ENCODE results near the gene CNTNAP2. TPM values are rescaled to one million over a fixed set of nuclear protein-coding genes. Genes with fewer than 3 reads are reported as not detected.

The CNTNAP2 gene
- total RNA-seq, 1 experiment from 2014 or later, result 42.5 TPM

- Histone ChIP-seq H3K4me3 (ENCODE audit: low read depth, low read length) (no peak overlapping the region), H3K4me1 (no peaks in the 10 kb centered on the region), H3K36me3 (ENCODE audit: control insufficient read depth, insufficient read depth, low read length) (no peaks in the 10 kb centered on the region), H3K9me3 (peaks cover 3% of the 10 kb centered on the region; the same call in 1 of the 2 replicates), H3K27me3 (replicated peaks; ENCODE audit: control insufficient read depth, insufficient read depth, low read length) (no peaks in the 10 kb centered on the region)
- DNase-seq, result no peak
- H3K4me1 Mint-ChIP-seq (ENCODE audit: low read depth, unreplicated experiment), result no peaks in the 10 kb centered on the region
- CTCF ChIA-PET, result no interaction called here
- POLR2A ChIA-PET, result interaction anchor here (0.5 kb wide), 1 partner anchor 523 kb away, joined by 12 read pairs; no protein-coding TSS in a partner anchor
- no peak overlapping the region for H3K27ac Mint-ChIP-seq (ENCODE audit: unreplicated experiment)
- TF ChIP-seq CTCF (IDR thresholded peaks at IDR 0.05; ENCODE audit: insufficient read depth in 1 of 2, low read depth in 1 of 2, low read length in 1 of 2, severe bottlenecking in 1 of 2, unreplicated experiment in 1 of 2), result no peak
- no peaks in the 10 kb centered on the region for H3K9me3 Mint-ChIP-seq (ENCODE audit: unreplicated experiment)
- peaks cover 9% of the 10 kb centered on the region for H3K27me3 Mint-ChIP-seq (ENCODE audit: insufficient read depth, unreplicated experiment)
- no peaks in the 10 kb centered on the region for H3K36me3 Mint-ChIP-seq (ENCODE audit: insufficient read depth, unreplicated experiment)
- BruUV-seq (replicated peaks), result no TSS peak
- intact Hi-C loops (cut with micrococcal nuclease; ENCODE audit: unreplicated experiment), result no loop called here
- no peak overlapping the region for H3K4me3 Mint-ChIP-seq (ENCODE audit: unreplicated experiment)
Measured at GRCh38 chr7:148135116-148135515, 2018.5 kb downstream of the CNTNAP2 start.

- Histone ChIP-seq H3K4me1 (no peaks in the 10 kb centered on the region), H3K4me3 (ENCODE audit: low read depth, low read length) (no peak overlapping the region), H3K36me3 (ENCODE audit: control insufficient read depth, insufficient read depth, low read length) (no peaks in the 10 kb centered on the region), H3K9me3 (peaks cover 3% of the 10 kb centered on the region; the same call in 1 of the 2 replicates), H3K27me3 (replicated peaks; ENCODE audit: control insufficient read depth, insufficient read depth, low read length) (no peaks in the 10 kb centered on the region)
- Mint-ChIP-seq H3K36me3 (ENCODE audit: insufficient read depth, unreplicated experiment) (no peaks in the 10 kb centered on the region), H3K27me3 (ENCODE audit: insufficient read depth, unreplicated experiment) (peaks cover 9% of the 10 kb centered on the region), H3K9me3 (ENCODE audit: unreplicated experiment) (no peaks in the 10 kb centered on the region), H3K27ac (ENCODE audit: unreplicated experiment) (no peak overlapping the region), H3K4me1 (ENCODE audit: low read depth, unreplicated experiment) (no peaks in the 10 kb centered on the region), H3K4me3 (ENCODE audit: unreplicated experiment) (no peak overlapping the region)
- no TSS peak for BruUV-seq (replicated peaks)
- TF ChIP-seq CTCF (IDR thresholded peaks at IDR 0.05; ENCODE audit: insufficient read depth in 1 of 2, low read depth in 1 of 2, low read length in 1 of 2, severe bottlenecking in 1 of 2, unreplicated experiment in 1 of 2), result no peak
- ChIA-PET POLR2A (no interaction called here), CTCF (no interaction called here)
- no peak for DNase-seq
- intact Hi-C loops (cut with micrococcal nuclease; ENCODE audit: unreplicated experiment), result no loop called here
Measured at GRCh38 chr7:148135997-148136396, 2019.4 kb downstream of the CNTNAP2 start.

- POLR2A ChIA-PET, result no interaction called here
- H3K27ac Mint-ChIP-seq (ENCODE audit: unreplicated experiment), result no peak overlapping the region
- H3K9me3 Mint-ChIP-seq (ENCODE audit: unreplicated experiment), result no peaks in the 10 kb centered on the region
- H3K36me3 Mint-ChIP-seq (ENCODE audit: insufficient read depth, unreplicated experiment), result no peaks in the 10 kb centered on the region
- CTCF ChIA-PET, result interaction anchor here (0.6 to 1.3 kb wide), 7 partner anchors 9 to 893 kb away, joined by 3 to 9 read pairs (median 5); no protein-coding TSS in a partner anchor
- peak; percentile 68 to 69 for TF ChIP-seq CTCF (IDR thresholded peaks at IDR 0.05; ENCODE audit: insufficient read depth in 1 of 2, low read depth in 1 of 2, low read length in 1 of 2, severe bottlenecking in 1 of 2, unreplicated experiment in 1 of 2)
- H3K4me1 ChIP-seq, result no peaks in the 10 kb centered on the region
- H3K9me3 ChIP-seq, result peaks cover 3% of the 10 kb centered on the region; the same call in 1 of the 2 replicates
- H3K4me3 Mint-ChIP-seq (ENCODE audit: unreplicated experiment), result no peak overlapping the region
- H3K27me3 ChIP-seq (replicated peaks; ENCODE audit: control insufficient read depth, insufficient read depth, low read length), result no peaks in the 10 kb centered on the region
- no TSS peak for BruUV-seq (replicated peaks)
- peaks cover 6% of the 10 kb centered on the region for H3K27me3 Mint-ChIP-seq (ENCODE audit: insufficient read depth, unreplicated experiment)
- H3K4me1 Mint-ChIP-seq (ENCODE audit: low read depth, unreplicated experiment), result no peaks in the 10 kb centered on the region
- intact Hi-C loops (cut with micrococcal nuclease; ENCODE audit: unreplicated experiment), result loop anchor here (1.0 to 5.0 kb wide), 5 partner anchors 32 to 710 kb away; no protein-coding TSS in a partner anchor
- DNase-seq, result peak in 1 of 2 experiments; percentile 49
- H3K4me3 ChIP-seq (ENCODE audit: low read depth, low read length), result no peak overlapping the region
- no peaks in the 10 kb centered on the region for H3K36me3 ChIP-seq (ENCODE audit: control insufficient read depth, insufficient read depth, low read length)
Measured at GRCh38 chr7:148142660-148143248, 2026.2 kb downstream of the CNTNAP2 start.

All from Caco-2 (cell line).